GOT3 (cell line): ENCODE measurements around the gene PLEKHG2.

Experiments used
- DNase-seq: peaks from one replicate; lab custom pipeline; 2025; ENCODE audit warnings: mixed read lengths; lab: John Stamatoyannopoulos, UW

Gene PLEKHG2

GRCh38 chr19:39405958-39406655 lies 6.4 kb upstream of the PLEKHG2 start:
- peak; percentile 51 for DNase-seq

- DNase-seq, result peak; percentile 79
Measured at GRCh38 chr19:39406656-39407409, 5.6 kb upstream of the PLEKHG2 start, which contains the start of gene ZFP36. TSS of gene ZFP36 (plus strand) at chr19:39406847. CDS start at chr19:39406905, 58 bp downstream.

GRCh38 chr19:39407410-39407659 lies 5.1 kb upstream of the PLEKHG2 start:
- DNase-seq, result no peak

DNA sequence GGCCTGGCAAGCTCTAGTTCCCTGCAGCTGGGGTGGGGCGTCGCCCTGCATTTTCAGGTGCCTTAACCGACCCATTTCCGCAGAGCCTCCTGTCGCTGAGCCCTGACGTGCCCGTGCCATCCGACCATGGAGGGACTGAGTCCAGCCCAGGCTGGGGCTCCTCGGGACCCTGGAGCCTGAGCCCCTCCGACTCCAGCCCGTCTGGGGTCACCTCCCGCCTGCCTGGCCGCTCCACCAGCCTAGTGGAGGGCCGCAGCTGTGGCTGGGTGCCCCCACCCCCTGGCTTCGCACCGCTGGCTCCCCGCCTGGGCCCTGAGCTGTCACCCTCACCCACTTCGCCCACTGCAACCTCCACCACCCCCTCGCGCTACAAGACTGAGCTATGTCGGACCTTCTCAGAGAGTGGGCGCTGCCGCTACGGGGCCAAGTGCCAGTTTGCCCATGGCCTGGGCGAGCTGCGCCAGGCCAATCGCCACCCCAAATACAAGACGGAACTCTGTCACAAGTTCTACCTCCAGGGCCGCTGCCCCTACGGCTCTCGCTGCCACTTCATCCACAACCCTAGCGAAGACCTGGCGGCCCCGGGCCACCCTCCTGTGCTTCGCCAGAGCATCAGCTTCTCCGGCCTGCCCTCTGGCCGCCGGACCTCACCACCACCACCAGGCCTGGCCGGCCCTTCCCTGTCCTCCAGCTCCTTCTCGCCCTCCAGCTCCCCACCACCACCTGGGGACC lies 4.6 kb upstream of the PLEKHG2 start:
- no peak for DNase-seq

DNA sequence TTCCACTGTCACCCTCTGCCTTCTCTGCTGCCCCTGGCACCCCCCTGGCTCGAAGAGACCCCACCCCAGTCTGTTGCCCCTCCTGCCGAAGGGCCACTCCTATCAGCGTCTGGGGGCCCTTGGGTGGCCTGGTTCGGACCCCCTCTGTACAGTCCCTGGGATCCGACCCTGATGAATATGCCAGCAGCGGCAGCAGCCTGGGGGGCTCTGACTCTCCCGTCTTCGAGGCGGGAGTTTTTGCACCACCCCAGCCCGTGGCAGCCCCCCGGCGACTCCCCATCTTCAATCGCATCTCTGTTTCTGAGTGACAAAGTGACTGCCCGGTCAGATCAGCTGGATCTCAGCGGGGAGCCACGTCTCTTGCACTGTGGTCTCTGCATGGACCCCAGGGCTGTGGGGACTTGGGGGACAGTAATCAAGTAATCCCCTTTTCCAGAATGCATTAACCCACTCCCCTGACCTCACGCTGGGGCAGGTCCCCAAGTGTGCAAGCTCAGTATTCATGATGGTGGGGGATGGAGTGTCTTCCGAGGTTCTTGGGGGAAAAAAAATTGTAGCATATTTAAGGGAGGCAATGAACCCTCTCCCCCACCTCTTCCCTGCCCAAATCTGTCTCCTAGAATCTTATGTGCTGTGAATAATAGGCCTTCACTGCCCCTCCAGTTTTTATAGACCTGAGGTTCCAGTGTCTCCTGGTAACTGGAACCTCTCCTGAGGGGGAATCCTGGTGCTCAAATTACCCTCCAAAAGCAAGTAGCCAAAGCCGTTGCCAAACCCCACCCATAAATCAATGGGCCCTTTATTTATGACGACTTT lies 3.9 kb upstream of the PLEKHG2 start:
- no peak for DNase-seq

DNA sequence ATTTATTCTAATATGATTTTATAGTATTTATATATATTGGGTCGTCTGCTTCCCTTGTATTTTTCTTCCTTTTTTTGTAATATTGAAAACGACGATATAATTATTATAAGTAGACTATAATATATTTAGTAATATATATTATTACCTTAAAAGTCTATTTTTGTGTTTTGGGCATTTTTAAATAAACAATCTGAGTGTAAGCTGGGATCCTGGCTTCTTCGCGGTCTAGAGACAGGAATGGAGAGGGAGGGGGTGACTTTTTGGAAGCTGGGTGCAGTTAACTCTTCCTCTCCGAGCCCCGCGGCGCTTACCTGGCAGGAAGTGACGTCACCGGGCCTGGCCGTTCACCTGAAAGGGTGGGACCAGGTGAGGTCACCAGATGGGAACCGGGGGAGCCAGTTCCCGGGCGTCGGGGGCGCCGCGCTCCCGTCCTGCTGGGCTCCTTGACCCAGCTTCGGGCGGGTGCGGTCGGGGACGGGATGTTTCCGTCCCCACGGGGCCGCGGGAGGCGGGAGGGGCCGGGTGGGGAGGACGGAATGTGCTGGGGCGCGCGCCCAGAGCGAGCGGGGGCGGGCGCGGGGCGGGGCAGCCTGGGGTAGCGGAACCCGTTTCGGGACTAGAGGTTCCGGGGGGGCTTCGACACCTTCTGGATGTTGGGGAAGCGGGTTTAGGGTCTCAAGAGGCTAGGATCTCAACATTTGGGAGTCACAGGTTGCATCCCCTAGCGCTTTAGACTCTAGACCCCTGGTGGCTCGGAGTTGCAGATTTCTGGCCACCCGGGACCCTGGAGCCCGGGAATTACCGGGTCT lies 3.1 kb upstream of the PLEKHG2 start:
- peak; percentile 24 for DNase-seq

- DNase-seq, result no peak
Measured at GRCh38 chr19:39410017-39410830, 2.2 kb upstream of the PLEKHG2 start.

DNA sequence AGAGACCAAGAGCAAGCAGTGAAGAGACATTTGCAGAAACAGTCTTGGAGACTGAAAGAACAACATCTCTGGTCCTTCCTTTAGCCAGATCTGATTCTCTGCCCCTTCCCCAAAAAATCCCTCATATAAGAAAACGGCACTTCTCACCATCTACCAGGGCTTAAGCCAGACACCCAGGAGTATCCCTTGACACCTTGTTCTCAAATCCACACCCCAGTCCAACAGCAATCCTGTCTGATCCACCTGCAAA lies 1.7 kb upstream of the PLEKHG2 start:
- no peak for DNase-seq

DNA sequence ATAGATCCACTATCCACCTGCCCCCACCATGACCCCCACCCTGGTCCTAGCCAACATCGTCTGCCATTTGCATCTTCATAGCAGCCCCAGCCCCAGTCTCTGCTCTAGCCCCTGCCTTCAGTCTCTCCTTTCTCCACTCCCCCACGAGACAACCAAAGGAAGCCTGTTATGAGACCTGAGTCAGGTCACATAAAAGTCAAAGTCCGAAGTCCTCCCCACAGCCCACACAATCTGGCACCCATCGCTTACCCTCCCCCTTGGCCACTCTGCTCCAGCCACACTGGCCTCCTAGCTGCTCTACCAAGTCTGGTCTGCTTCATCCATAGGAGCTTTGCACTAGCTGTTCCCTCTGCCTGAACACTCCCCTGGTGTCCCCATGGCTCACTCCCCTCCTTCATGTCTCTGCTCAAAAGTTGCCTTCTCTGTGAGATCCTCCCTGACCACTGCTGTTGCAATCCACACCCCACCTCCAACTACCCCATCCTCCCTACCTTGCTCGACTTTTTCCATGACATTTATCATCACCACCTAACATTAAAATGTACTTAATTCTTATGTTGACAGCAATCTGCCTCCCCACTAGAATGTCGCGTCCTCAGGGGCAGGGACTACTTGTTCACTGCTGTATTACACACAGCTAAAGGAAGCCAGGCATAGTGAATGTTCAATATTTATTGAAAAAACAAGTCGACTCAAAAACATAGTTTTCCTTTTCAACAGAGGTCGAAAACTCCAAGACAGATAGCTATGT lies 1.2 kb upstream of the PLEKHG2 start:
- no peak for DNase-seq

GRCh38 chr19:39411832-39412099 lies 703 bp upstream of the PLEKHG2 start:
- peak; percentile 83 for DNase-seq

- DNase-seq, result no peak
Measured at GRCh38 chr19:39412867-39413271, 400 bp downstream of the PLEKHG2 start.

GRCh38 chr19:39413272-39413910 lies 922 bp downstream of the PLEKHG2 start:
- no peak for DNase-seq

DNA sequence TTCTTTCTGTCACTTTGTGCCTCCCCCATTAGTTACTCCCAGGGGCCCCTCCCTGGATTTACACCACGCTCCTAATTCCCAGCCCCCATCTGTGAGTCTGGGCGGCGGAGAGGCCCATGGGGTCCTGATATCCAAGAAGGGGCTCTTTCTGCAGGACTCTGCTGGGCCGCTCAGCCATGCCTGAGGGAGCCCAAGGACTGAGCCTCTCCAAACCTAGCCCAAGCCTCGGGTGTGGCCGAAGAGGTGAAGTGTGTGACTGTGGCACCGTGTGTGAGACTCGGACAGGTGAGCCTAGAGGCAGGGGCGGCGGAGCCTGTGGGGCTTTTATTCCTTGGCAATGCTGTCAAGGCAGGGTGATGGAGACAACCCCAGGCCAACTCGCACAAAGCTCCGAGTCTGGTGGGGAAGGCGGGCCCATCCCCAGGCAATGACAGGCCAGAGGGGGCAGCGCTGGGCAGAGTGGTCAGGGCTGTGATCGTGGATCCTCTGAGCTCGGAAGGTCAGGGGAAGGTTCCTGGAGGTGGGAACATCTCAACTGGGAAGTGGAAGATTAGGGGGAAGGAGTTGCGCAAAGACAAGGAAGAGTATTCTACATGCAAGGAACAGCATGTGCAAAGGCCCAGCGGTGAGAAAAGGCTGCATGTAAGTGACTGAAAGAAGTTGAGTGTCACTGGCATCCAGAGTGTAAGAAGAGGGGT lies 1.6 kb downstream of the PLEKHG2 start:
- no peak for DNase-seq

GRCh38 chr19:39415111-39416046 lies 2.9 kb downstream of the PLEKHG2 start:
- DNase-seq, result no peak

- no peak for DNase-seq
Measured at GRCh38 chr19:39416152-39417120, 4.0 kb downstream of the PLEKHG2 start.

GRCh38 chr19:39417463-39418181 lies 5.2 kb downstream of the PLEKHG2 start:
- DNase-seq, result no peak
